Spleen (tissue), 7 donors: ENCODE results near the gene DCDC1.

Experiments
- POLR2AphosphoS5 ChIP-seq, 3 donors: sonication (generic); formaldehyde crosslinking; IDR thresholded peaks; one replicate each; pipeline ENCODE4 v1.5.1; 2017; ENCODE audit warnings: antibody characterized with exemption in 3 of 3
- TF ChIP-seq, protein P1 (sequence below), 11 experiments: fragments of 200-600 bp in 7 of 11; fragments of 450-650 bp in 4 of 11; sonication (generic) in 4 of 11; IDR thresholded peaks in 8 of 11; conservative IDR thresholded peaks in 3 of 11; 1 replicate in 7 of 11; 2 replicates in 4 of 11; pipeline versions ENCODE4 v1.4.0 to v1.8.0; 2016 to 2021; ENCODE audit warnings: antibody characterized with exemption in 11 of 11, inconsistent platforms in 4 of 11, mild to moderate bottlenecking in 1 of 11
- donor health status: DM: no; HTN: no; CAD: no; lungs with moderate emphysema.
- donor health status: DM: no; HTN: no; CAD: no.
- donor health status: DM: no; HTN: no; CAD: no.

- TF ChIP-seq, protein P1, sequence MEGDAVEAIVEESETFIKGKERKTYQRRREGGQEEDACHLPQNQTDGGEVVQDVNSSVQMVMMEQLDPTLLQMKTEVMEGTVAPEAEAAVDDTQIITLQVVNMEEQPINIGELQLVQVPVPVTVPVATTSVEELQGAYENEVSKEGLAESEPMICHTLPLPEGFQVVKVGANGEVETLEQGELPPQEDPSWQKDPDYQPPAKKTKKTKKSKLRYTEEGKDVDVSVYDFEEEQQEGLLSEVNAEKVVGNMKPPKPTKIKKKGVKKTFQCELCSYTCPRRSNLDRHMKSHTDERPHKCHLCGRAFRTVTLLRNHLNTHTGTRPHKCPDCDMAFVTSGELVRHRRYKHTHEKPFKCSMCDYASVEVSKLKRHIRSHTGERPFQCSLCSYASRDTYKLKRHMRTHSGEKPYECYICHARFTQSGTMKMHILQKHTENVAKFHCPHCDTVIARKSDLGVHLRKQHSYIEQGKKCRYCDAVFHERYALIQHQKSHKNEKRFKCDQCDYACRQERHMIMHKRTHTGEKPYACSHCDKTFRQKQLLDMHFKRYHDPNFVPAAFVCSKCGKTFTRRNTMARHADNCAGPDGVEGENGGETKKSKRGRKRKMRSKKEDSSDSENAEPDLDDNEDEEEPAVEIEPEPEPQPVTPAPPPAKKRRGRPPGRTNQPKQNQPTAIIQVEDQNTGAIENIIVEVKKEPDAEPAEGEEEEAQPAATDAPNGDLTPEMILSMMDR (IDR thresholded peaks at IDR 0.05 in 8 of 11, conservative IDR thresholded peaks at IDR 0.05 in 3 of 11) = no peak
- no peak for TF ChIP-seq POLR2AphosphoS5 (IDR thresholded peaks at IDR 0.05)
Observed at GRCh38 chr11:30853439-30853838, 516.1 kb downstream of the DCDC1 start.
